ENCODE results near the gene COASY.

- no peak for TF ChIP-seq CTCF (IDR thresholded peaks at IDR 0.05; ENCODE audit: low read depth, low read length, missing input control)
- TF ChIP-seq, protein P1, sequence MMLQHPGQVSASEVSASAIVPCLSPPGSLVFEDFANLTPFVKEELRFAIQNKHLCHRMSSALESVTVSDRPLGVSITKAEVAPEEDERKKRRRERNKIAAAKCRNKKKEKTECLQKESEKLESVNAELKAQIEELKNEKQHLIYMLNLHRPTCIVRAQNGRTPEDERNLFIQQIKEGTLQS (IDR thresholded peaks at IDR 0.05) = no peak
- no peak for TF ChIP-seq RAD21 (IDR thresholded peaks at IDR 0.05)
- TF ChIP-seq YY1 (IDR thresholded peaks at IDR 0.05) = no peak
- no peak for TF ChIP-seq JUND (IDR thresholded peaks at IDR 0.05)
- no peak for TF ChIP-seq REST (IDR thresholded peaks at IDR 0.05)
- TF ChIP-seq TAF1 (conservative IDR thresholded peaks at IDR 0.05) = no peak
- TF ChIP-seq, protein P2, sequence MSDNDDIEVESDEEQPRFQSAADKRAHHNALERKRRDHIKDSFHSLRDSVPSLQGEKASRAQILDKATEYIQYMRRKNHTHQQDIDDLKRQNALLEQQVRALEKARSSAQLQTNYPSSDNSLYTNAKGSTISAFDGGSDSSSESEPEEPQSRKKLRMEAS (IDR thresholded peaks at IDR 0.05) = no peak
- TF ChIP-seq GABPA (IDR thresholded peaks at IDR 0.05 in 1 of 2, conservative IDR thresholded peaks at IDR 0.05 in 1 of 2) = no peak
- no peak for TF ChIP-seq SP1 (IDR thresholded peaks at IDR 0.05)
- no peak for TF ChIP-seq RXRA (IDR thresholded peaks at IDR 0.05)
Measured at GRCh38 chr17:42521036-42521435, 40.9 kb upstream of the COASY start.
